Stomach (tissue), 9 donors: Measurements from ENCODE around the gene POGZ. TPM values are rescaled to one million over a fixed set of nuclear protein-coding genes. Genes with fewer than 3 reads are reported as not detected.

ENCODE experiments used
- DNase-seq, 2 donors: peaks; one replicate each; pipeline versions ENCODE4 v3.0.0 to v3.0.0-alpha.2; 2013 to 2019
- H3K27ac ChIP-seq, 5 donors: fragments of 200-600 bp in 4 of 5; sonication (generic) in 4 of 5; one replicate each; pipeline ENCODE4 v1.5.1; 2013 to 2019; ENCODE audit warnings: mild to moderate bottlenecking in 1 of 5, moderate library complexity in 1 of 5
- H3K27me3 ChIP-seq, 3 donors: fragments of 200-600 bp; sonication (generic); one replicate each; pipeline ENCODE4 v1.5.1; 2017 to 2019; ENCODE audit warnings: mixed run types in 1 of 3
- H3K36me3 ChIP-seq, 4 donors: fragments of 200-600 bp; sonication (generic); 1 replicate in 3 of 4; 2 replicates in 1 of 4; pipeline ENCODE4 v1.5.1; 2016 to 2019
- H3K4me1 ChIP-seq, 4 donors: fragments of 200-600 bp; sonication (generic); one replicate each; pipeline ENCODE4 v1.5.1; 2016 to 2019
- H3K4me3 ChIP-seq, 4 donors: fragments of 200-600 bp; sonication (generic) in 3 of 4; one replicate each; pipeline ENCODE4 v1.5.1; 2016 to 2019; ENCODE audit warnings: mild to moderate bottlenecking in 1 of 4
- H3K9me3 ChIP-seq, 4 donors: fragments of 200-600 bp; sonication (generic); one replicate each; pipeline ENCODE4 v1.5.1; 2016 to 2019
- EP300 ChIP-seq: sonication (generic); formaldehyde crosslinking; IDR thresholded peaks from one replicate; pipeline ENCODE4 v1.6.1; 2017; ENCODE audit warnings: antibody characterized with exemption
- POLR2A ChIP-seq, 4 donors: fragments of 450-650 bp; IDR thresholded peaks; one replicate each; pipeline ENCODE4 v1.6.1; 2016; ENCODE audit warnings: antibody characterized with exemption in 4 of 4, control low read depth in 2 of 4, mild to moderate bottlenecking in 1 of 4, moderate library complexity in 1 of 4
- POLR2AphosphoS5 ChIP-seq, 3 donors: sonication (generic); formaldehyde crosslinking; IDR thresholded peaks; one replicate each; pipeline ENCODE4 v1.6.1; 2016; ENCODE audit warnings: antibody characterized with exemption in 3 of 3
- WGBS, 5 donors: extraction: QIAGEN DNeasy Blood & Tissue Kit in 3 of 5; methylation state at CpG; one replicate each; pipeline versions ENCODE4 v1.1.5 to v1.1.7; 2013 to 2018; 5-methylcytosine and 5-hydroxymethylcytosine counted together
- intact Hi-C: fragments of 100-400 bp; cut with DNase I; formaldehyde crosslinking; loops from one replicate; pipeline ENCODE4 v1.15.1; 2023; ENCODE audit warnings: low total_unique reads
- polyA plus RNA-seq, 3 donors: library from polyadenylated mRNA; stranded (reverse); fragments of 200-250 nt; gene quantifications; one replicate each; pipeline ENCODE4 v1.2.3, GENCODE V29; 2013
- total RNA-seq, 5 donors: library from RNA; depleted of rRNA; stranded (reverse); fragments of >200 nt; gene quantifications; one replicate each; pipeline versions ENCODE4 v1.1.0 to v1.2.3, GENCODE V29; 2014 to 2016
- TF ChIP-seq, protein P1 (sequence below), 7 experiments: fragments of 450-650 bp in 4 of 7; fragments of 200-600 bp in 3 of 7; sonication (generic) in 3 of 7; IDR thresholded peaks; one replicate each; pipeline ENCODE4 v1.5.1; 2016 to 2019; ENCODE audit warnings: antibody characterized with exemption in 7 of 7, control low read depth in 2 of 7, mild to moderate bottlenecking in 1 of 7
- donor health status: healthy with polysubstance abuse.
- donor health status: Bipolar disorder and iron deficiency.
- donor health status: healthy.

The POGZ gene
- total and polyA plus RNA-seq, 8 donors, result 7.3 to 124 (median 36.4) TPM

GRCh38 chr1:151408891-151409290, 50.4 kb downstream of the POGZ start:
- intact Hi-C loops, result loop anchor here (10.0 kb wide), 1 partner anchor 104 kb away; no protein-coding TSS in a partner anchor
- H3K4me3 ChIP-seq, result no peak overlapping the region
- H3K27me3 ChIP-seq, result no peaks in the 10 kb centered on the region
- no peaks in the 10 kb centered on the region for H3K9me3 ChIP-seq
- peaks cover 70 to 100% (median 99%) of the 10 kb centered on the region in 4 donors for H3K36me3 ChIP-seq
- no peak overlapping the region for H3K27ac ChIP-seq
- DNase-seq, result no peak
- no peaks in the 10 kb centered on the region for H3K4me1 ChIP-seq
- TF ChIP-seq POLR2A (IDR thresholded peaks at IDR 0.05) (no peak), EP300 (no peak), POLR2AphosphoS5 (IDR thresholded peaks at IDR 0.05) (no peak)
- TF ChIP-seq, protein P1, sequence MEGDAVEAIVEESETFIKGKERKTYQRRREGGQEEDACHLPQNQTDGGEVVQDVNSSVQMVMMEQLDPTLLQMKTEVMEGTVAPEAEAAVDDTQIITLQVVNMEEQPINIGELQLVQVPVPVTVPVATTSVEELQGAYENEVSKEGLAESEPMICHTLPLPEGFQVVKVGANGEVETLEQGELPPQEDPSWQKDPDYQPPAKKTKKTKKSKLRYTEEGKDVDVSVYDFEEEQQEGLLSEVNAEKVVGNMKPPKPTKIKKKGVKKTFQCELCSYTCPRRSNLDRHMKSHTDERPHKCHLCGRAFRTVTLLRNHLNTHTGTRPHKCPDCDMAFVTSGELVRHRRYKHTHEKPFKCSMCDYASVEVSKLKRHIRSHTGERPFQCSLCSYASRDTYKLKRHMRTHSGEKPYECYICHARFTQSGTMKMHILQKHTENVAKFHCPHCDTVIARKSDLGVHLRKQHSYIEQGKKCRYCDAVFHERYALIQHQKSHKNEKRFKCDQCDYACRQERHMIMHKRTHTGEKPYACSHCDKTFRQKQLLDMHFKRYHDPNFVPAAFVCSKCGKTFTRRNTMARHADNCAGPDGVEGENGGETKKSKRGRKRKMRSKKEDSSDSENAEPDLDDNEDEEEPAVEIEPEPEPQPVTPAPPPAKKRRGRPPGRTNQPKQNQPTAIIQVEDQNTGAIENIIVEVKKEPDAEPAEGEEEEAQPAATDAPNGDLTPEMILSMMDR (IDR thresholded peaks at IDR 0.05), result no peak

GRCh38 chr1:151407304-151407703, 52.0 kb downstream of the POGZ start:
- Histone ChIP-seq H3K27me3 (no peaks in the 10 kb centered on the region), H3K4me1 (no peaks in the 10 kb centered on the region), H3K36me3 (peaks cover 76 to 100% (median 99%) of the 10 kb centered on the region in 4 donors), H3K9me3 (no peaks in the 10 kb centered on the region), H3K27ac (no peak overlapping the region), H3K4me3 (no peak overlapping the region)
- intact Hi-C loops, result loop anchor here (10.0 kb wide), 1 partner anchor 103 kb away; no protein-coding TSS in a partner anchor
- no peak for DNase-seq
- TF ChIP-seq POLR2AphosphoS5 (IDR thresholded peaks at IDR 0.05) (no peak), EP300 (no peak)
- WGBS, 5 donors, result 91 to 97% (median 93%) methylated on average over 3 of the region's 3 CpGs

DNA sequence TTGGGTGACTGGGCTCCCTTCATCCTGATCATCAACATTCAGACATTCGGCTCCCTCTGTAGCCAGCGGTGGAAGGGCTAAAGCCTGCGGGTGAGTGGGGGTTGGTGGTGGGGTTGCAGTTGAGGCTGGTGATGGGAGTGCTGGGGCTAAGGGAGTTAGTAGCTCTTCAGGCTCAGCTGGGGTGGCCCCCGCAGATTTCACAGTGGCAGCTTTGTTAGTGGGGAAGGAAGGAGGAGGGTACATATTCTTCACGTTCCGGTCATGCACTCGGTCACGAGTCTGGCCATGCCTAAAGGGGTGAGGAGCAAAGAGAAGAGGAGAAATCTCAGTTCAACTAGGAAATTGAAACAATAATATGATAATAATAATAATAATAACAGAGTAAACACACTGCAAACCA, 53.1 kb downstream of the POGZ start:
- no peak for TF ChIP-seq POLR2A (IDR thresholded peaks at IDR 0.05)
- no peak for TF ChIP-seq POLR2AphosphoS5 (IDR thresholded peaks at IDR 0.05)
- TF ChIP-seq, protein P1 (IDR thresholded peaks at IDR 0.05), result no peak
- no peak for TF ChIP-seq EP300
- DNase-seq, result no peak
- no peak overlapping the region for H3K4me3 ChIP-seq
- H3K27me3 ChIP-seq, result no peaks in the 10 kb centered on the region
- peaks cover 0 to 8% (median 3%) of the 10 kb centered on the region in 4 donors for H3K4me1 ChIP-seq
- no peak overlapping the region for H3K27ac ChIP-seq
- no peaks in the 10 kb centered on the region for H3K9me3 ChIP-seq
- peaks cover 77 to 100% (median 99%) of the 10 kb centered on the region in 4 donors for H3K36me3 ChIP-seq
- 86 to 87% (median 86%) methylated on average over 8 of the region's 8 CpGs for WGBS, 5 donors
- intact Hi-C loops, result loop anchor here (10.0 kb wide), 1 partner anchor 101 kb away; no protein-coding TSS in a partner anchor

GRCh38 chr1:151405187-151405951, 53.9 kb downstream of the POGZ start:
- no peak for TF ChIP-seq POLR2AphosphoS5 (IDR thresholded peaks at IDR 0.05)
- TF ChIP-seq POLR2A (IDR thresholded peaks at IDR 0.05), result no peak
- TF ChIP-seq, protein P1 (IDR thresholded peaks at IDR 0.05), result no peak
- no peak for TF ChIP-seq EP300
- Histone ChIP-seq H3K36me3 (peaks cover 76 to 100% (median 99%) of the 10 kb centered on the region in 4 donors), H3K9me3 (no peaks in the 10 kb centered on the region), H3K4me3 (no peak overlapping the region), H3K4me1 (peaks cover 8 to 16% (median 11%) of the 10 kb centered on the region in 4 donors), H3K27me3 (no peaks in the 10 kb centered on the region), H3K27ac (no peak overlapping the region)
- WGBS, 5 donors, result 87 to 95% (median 91%) methylated on average over 13 of the region's 13 CpGs
- DNase-seq, result no peak
- intact Hi-C loops, result loop anchor here (10.0 kb wide), 1 partner anchor 101 kb away; no protein-coding TSS in a partner anchor
